CD4-positive, CD25-positive, alpha-beta regulatory T cell (primary cell): ENCODE results near the gene CLCN4. TPM values are rescaled to one million over a fixed set of nuclear protein-coding genes. Genes with fewer than 3 reads are reported as not detected.

Experiments
- ATAC-seq, 2 donors: fragments of 150-1000 bp; cut with Tn5 transposase; one replicate each; pipeline ENCODE4 v1.10.0; 2021; ENCODE audit warnings: low read depth in 2 of 2, moderate number of reproducible peaks in 2 of 2, moderate library complexity in 1 of 2
- DNase-seq, 3 donors: peaks; one replicate each; pipeline versions ENCODE4 v3.0.0 to v3.0.0-alpha.2; 2012 to 2022; ENCODE audit warnings: mixed read lengths in 1 of 3
- H3K27ac ChIP-seq: one replicate; pipeline ENCODE4 v1.7.0; 2013; ENCODE audit warnings: mild to moderate bottlenecking, low read length; ENCODE audit not compliant: insufficient read depth, poor library complexity, severe bottlenecking
- H3K27me3 ChIP-seq: one replicate; pipeline ENCODE4 v1.7.0; 2013; ENCODE audit warnings: low read length; ENCODE audit not compliant: control insufficient read depth, insufficient read depth
- H3K36me3 ChIP-seq: one replicate; pipeline ENCODE4 v1.7.0; 2013; ENCODE audit warnings: mild to moderate bottlenecking, low read length, moderate library complexity; ENCODE audit not compliant: control insufficient read depth, insufficient read depth
- H3K4me1 ChIP-seq: 2 replicates; pipeline ENCODE4 v1.7.0; 2013; ENCODE audit warnings: mild to moderate bottlenecking, low read length; ENCODE audit not compliant: insufficient read depth, control insufficient read depth, poor library complexity, severe bottlenecking
- H3K4me3 ChIP-seq: one replicate; pipeline ENCODE4 v1.7.0; 2013; ENCODE audit warnings: low read depth, mild to moderate bottlenecking, low read length, moderate library complexity
- H3K9me3 ChIP-seq, 2 experiments: 1 replicate in 1 of 2; 2 replicates in 1 of 2; pipeline ENCODE4 v1.7.0; 2013; ENCODE audit warnings: low read length in 2 of 2, mild to moderate bottlenecking in 1 of 2, moderate library complexity in 1 of 2; ENCODE audit not compliant: control insufficient read depth in 2 of 2
- H3K27ac Mint-ChIP-seq, 3 donors: one replicate each; pipeline ENCODE4 v1.8.0; 2020 to 2022; ENCODE audit warnings: mild to moderate bottlenecking in 3 of 3, mixed read lengths in 3 of 3, moderate library complexity in 2 of 3
- H3K27me3 Mint-ChIP-seq: one replicate; pipeline ENCODE4 v1.8.0; 2022; ENCODE audit warnings: mild to moderate bottlenecking, mixed read lengths
- H3K36me3 Mint-ChIP-seq: one replicate; pipeline ENCODE4 v1.8.0; 2020; ENCODE audit warnings: mixed read lengths
- H3K4me1 Mint-ChIP-seq, 4 donors: one replicate each; pipeline ENCODE4 v1.8.0; 2020 to 2022; ENCODE audit warnings: mixed read lengths in 4 of 4, mild to moderate bottlenecking in 1 of 4
- H3K4me3 Mint-ChIP-seq, 4 donors: one replicate each; pipeline ENCODE4 v1.8.0; 2020 to 2022; ENCODE audit warnings: mild to moderate bottlenecking in 4 of 4, mixed read lengths in 4 of 4, moderate library complexity in 3 of 4
- H3K9me3 Mint-ChIP-seq, 7 donors: one replicate each; pipeline ENCODE4 v1.8.0; 2020 to 2022; ENCODE audit warnings: mixed read lengths in 7 of 7, mild to moderate bottlenecking in 3 of 7, moderate library complexity in 2 of 7
- polyA plus RNA-seq, 4 donors: library from polyadenylated mRNA; unstranded; fragments of 300-500 nt; fragmentation: Illumina TruSeq; gene quantifications; one replicate each; pipeline ENCODE4 v1.2.3, GENCODE V29; 2021
- total RNA-seq: library from RNA; stranded (reverse); gene quantifications from one replicate; pipeline ENCODE4 v1.2.3, GENCODE V29; 2022

Gene CLCN4
- total and polyA plus RNA-seq, 5 donors from 2014 or later, result 0.37 TPM; not detected in 4

GRCh38 chrX:10235851-10236250 is 79.1 kb downstream of the CLCN4 start:
- Mint-ChIP-seq H3K9me3 (peaks cover 0 to 4% (median 0%) of the 10 kb centered on the region in 7 donors), H3K27me3 (peaks cover 5% of the 10 kb centered on the region), H3K4me3 (no peak overlapping the region)

GRCh38 chrX:10237241-10237640 is 80.5 kb downstream of the CLCN4 start:
- no peaks in the 10 kb centered on the region for H3K27me3 ChIP-seq
- no peak for DNase-seq

More at GRCh38 chrX:10235851-10236250, 79.1 kb downstream of the CLCN4 start:
- Histone ChIP-seq H3K4me3 (no peak overlapping the region), H3K36me3 (no peaks in the 10 kb centered on the region), H3K27me3 (no peaks in the 10 kb centered on the region), H3K27ac (no peak overlapping the region), H3K4me1 (no peaks in the 10 kb centered on the region), H3K9me3 (no peaks in the 10 kb centered on the region)
- H3K4me1 Mint-ChIP-seq, result no peaks in the 10 kb centered on the region
- ATAC-seq (no peak), DNase-seq (no peak)
- no peaks in the 10 kb centered on the region for H3K36me3 Mint-ChIP-seq
- H3K27ac Mint-ChIP-seq, result no peak overlapping the region

DNA sequence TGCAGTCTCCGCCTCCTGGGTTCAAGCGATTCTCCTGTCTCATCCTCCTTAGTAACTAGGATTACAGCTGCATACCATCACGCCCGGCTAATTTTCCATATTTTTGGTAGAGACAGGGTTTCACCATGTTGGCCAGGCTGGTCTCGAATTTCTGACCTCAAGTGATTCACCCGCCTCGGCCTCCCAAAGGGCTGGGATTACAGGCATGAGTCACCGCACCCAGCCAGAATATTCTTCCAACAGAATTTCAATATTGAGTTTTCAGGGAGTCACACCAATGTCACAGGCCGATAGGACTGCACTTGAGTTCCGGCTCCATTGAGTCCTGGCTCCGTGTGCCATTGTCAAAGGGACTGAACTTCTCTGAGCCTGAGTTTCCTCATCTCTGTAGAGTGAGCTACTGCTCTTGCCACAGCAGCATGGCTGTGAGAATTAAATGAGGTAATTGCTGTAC is 82.9 kb downstream of the CLCN4 start:
- Mint-ChIP-seq H3K4me3 (no peak overlapping the region), H3K27me3 (peaks cover 5% of the 10 kb centered on the region)
- no peaks in the 10 kb centered on the region for H3K9me3 ChIP-seq

More at GRCh38 chrX:10237241-10237640, 80.5 kb downstream of the CLCN4 start:
- Mint-ChIP-seq H3K36me3 (no peaks in the 10 kb centered on the region), H3K27me3 (peaks cover 5% of the 10 kb centered on the region), H3K4me1 (no peaks in the 10 kb centered on the region), H3K9me3 (peaks cover 0 to 2% (median 0%) of the 10 kb centered on the region in 7 donors), H3K27ac (no peak overlapping the region), H3K4me3 (no peak overlapping the region)
- no peaks in the 10 kb centered on the region for H3K36me3 ChIP-seq
- H3K27ac ChIP-seq, result no peak overlapping the region
- H3K4me1 ChIP-seq, result no peaks in the 10 kb centered on the region
- ATAC-seq, result no peak
- no peak overlapping the region for H3K4me3 ChIP-seq
- no peaks in the 10 kb centered on the region for H3K9me3 ChIP-seq

GRCh38 chrX:10240918-10241317 is 84.1 kb downstream of the CLCN4 start:
- Mint-ChIP-seq H3K4me1 (no peaks in the 10 kb centered on the region), H3K27me3 (peaks cover 2% of the 10 kb centered on the region), H3K27ac (no peak overlapping the region), H3K9me3 (no peaks in the 10 kb centered on the region), H3K36me3 (no peaks in the 10 kb centered on the region), H3K4me3 (no peak overlapping the region)
- no peaks in the 10 kb centered on the region for H3K27me3 ChIP-seq
- no peak overlapping the region for H3K4me3 ChIP-seq
- no peaks in the 10 kb centered on the region for H3K36me3 ChIP-seq
- H3K9me3 ChIP-seq, result no peaks in the 10 kb centered on the region
- DNase-seq (no peak), ATAC-seq (no peak)
- no peaks in the 10 kb centered on the region for H3K4me1 ChIP-seq
- no peak overlapping the region for H3K27ac ChIP-seq

More for the DNA sequence above, 82.9 kb downstream of the CLCN4 start:
- H3K27ac ChIP-seq, result no peak overlapping the region
- H3K36me3 ChIP-seq, result no peaks in the 10 kb centered on the region
- Mint-ChIP-seq H3K9me3 (peaks cover 0 to 2% (median 0%) of the 10 kb centered on the region in 7 donors), H3K4me1 (no peaks in the 10 kb centered on the region), H3K27ac (no peak overlapping the region), H3K36me3 (no peaks in the 10 kb centered on the region)
- H3K4me3 ChIP-seq, result no peak overlapping the region
- no peaks in the 10 kb centered on the region for H3K4me1 ChIP-seq
- H3K27me3 ChIP-seq, result no peaks in the 10 kb centered on the region
- DNase-seq, result no peak
- no peak for ATAC-seq

DNA sequence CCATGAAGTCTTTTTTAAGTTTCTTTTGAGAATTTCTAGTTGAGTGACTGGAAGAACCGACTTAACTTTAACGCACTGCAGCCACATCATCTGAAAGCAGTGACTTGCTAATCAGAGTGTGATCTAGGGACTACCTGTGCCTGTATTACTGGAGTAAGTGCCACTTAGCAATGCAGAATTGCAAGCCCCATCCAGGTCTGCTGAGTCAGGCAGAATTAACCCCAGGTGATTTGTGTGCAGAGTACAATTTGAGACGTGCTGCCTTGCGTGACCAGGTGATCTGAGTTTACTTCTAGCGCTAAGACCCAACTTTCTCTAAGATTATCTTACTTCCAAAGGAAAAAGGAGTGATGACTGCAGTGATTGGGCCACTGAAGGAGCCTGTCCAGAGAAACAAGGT is 85.3 kb downstream of the CLCN4 start:
- no peak overlapping the region for H3K4me3 Mint-ChIP-seq
- no peaks in the 10 kb centered on the region for H3K9me3 Mint-ChIP-seq
- no peak for ATAC-seq
- no peak for DNase-seq
- H3K27ac Mint-ChIP-seq, result no peak overlapping the region
- H3K4me1 Mint-ChIP-seq, result no peaks in the 10 kb centered on the region
- Histone ChIP-seq H3K9me3 (no peaks in the 10 kb centered on the region), H3K27me3 (no peaks in the 10 kb centered on the region), H3K36me3 (no peaks in the 10 kb centered on the region), H3K4me1 (no peaks in the 10 kb centered on the region), H3K4me3 (no peak overlapping the region), H3K27ac (no peak overlapping the region)
- H3K36me3 Mint-ChIP-seq, result no peaks in the 10 kb centered on the region
- no peaks in the 10 kb centered on the region for H3K27me3 Mint-ChIP-seq

- no peak overlapping the region for H3K27ac ChIP-seq
These were observed 86.3 kb downstream of the CLCN4 start for GRCh38 chrX:10243106-10243505.

DNA sequence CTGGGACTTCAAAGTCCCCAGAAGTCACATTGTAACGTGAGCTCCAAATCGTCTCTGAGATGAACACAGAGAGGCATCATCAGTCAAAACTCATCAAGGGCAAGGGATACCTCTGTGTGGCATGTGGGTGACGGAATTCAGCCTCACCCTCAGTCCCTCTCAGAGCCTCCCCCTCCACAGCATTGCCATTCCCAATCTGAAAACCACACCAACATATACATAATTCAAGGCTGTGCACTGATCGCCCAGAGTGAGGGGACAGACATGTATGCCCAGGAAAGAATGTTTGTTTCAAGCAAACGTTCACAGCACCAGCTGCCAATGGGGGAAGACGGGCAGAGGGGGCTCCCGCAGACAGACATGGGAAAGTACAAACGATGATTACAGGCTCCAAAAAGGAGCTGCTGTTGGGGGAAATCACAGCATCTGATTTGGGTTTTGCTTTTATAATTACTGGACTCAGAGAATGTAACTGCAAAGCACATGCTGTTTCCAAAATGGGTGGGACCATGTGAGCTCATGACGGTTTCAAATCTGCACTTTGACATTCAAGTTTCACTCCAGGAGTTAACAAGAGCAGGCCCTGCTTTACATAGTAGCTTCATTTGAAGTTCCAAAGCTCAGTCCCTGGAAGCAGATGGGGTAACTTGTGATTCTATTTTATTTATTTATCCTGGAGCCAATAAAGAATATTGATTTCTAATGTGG is 88.3 kb downstream of the CLCN4 start:
- Mint-ChIP-seq H3K9me3 (peaks cover 0 to 3% (median 0%) of the 10 kb centered on the region in 7 donors), H3K4me1 (no peaks in the 10 kb centered on the region), H3K4me3 (no peak overlapping the region), H3K36me3 (no peaks in the 10 kb centered on the region), H3K27me3 (no peaks in the 10 kb centered on the region), H3K27ac (no peak overlapping the region)
- H3K36me3 ChIP-seq, result no peaks in the 10 kb centered on the region
- DNase-seq (no peak), ATAC-seq (no peak)
- H3K27ac ChIP-seq, result no peak overlapping the region
- H3K9me3 ChIP-seq, result no peaks in the 10 kb centered on the region
- no peaks in the 10 kb centered on the region for H3K27me3 ChIP-seq
- no peak overlapping the region for H3K4me3 ChIP-seq
- H3K4me1 ChIP-seq, result no peaks in the 10 kb centered on the region

More at GRCh38 chrX:10243106-10243505, 86.3 kb downstream of the CLCN4 start:
- no peak overlapping the region for H3K4me3 Mint-ChIP-seq
- Histone ChIP-seq H3K9me3 (no peaks in the 10 kb centered on the region), H3K4me1 (no peaks in the 10 kb centered on the region), H3K4me3 (no peak overlapping the region), H3K36me3 (no peaks in the 10 kb centered on the region), H3K27me3 (no peaks in the 10 kb centered on the region)
- H3K9me3 Mint-ChIP-seq, result peaks cover 0 to 1% (median 0%) of the 10 kb centered on the region in 7 donors
- DNase-seq (no peak), ATAC-seq (no peak)
- no peaks in the 10 kb centered on the region for H3K4me1 Mint-ChIP-seq
- H3K27ac Mint-ChIP-seq, result no peak overlapping the region
- no peaks in the 10 kb centered on the region for H3K36me3 Mint-ChIP-seq
- H3K27me3 Mint-ChIP-seq, result no peaks in the 10 kb centered on the region

- H3K4me1 Mint-ChIP-seq, result no peaks in the 10 kb centered on the region
- Histone ChIP-seq H3K4me1 (no peaks in the 10 kb centered on the region), H3K27ac (no peak overlapping the region), H3K36me3 (no peaks in the 10 kb centered on the region), H3K9me3 (no peaks in the 10 kb centered on the region), H3K27me3 (no peaks in the 10 kb centered on the region), H3K4me3 (no peak overlapping the region)
- no peaks in the 10 kb centered on the region for H3K27me3 Mint-ChIP-seq
- H3K36me3 Mint-ChIP-seq, result no peaks in the 10 kb centered on the region
- H3K9me3 Mint-ChIP-seq, result peaks cover 0 to 3% (median 0%) of the 10 kb centered on the region in 7 donors
- ATAC-seq, result no peak
- H3K27ac Mint-ChIP-seq, result no peak overlapping the region
- no peak for DNase-seq
- H3K4me3 Mint-ChIP-seq, result no peak overlapping the region
These were observed 89.1 kb downstream of the CLCN4 start for GRCh38 chrX:10245886-10246285.
